H1 (cell line): ENCODE results near the gene CTIF. TPM values are rescaled to one million over a fixed set of nuclear protein-coding genes. Genes with fewer than 3 reads are reported as not detected.

Experiments
- CREB1 ChIP-seq: IDR thresholded peaks from 2 replicates; pipeline ENCODE4 v1.6.1; 2012; ENCODE audit warnings: inconsistent platforms
- FOSL1 ChIP-seq: IDR thresholded peaks from 2 replicates; pipeline ENCODE4 v1.6.1; 2011; ENCODE audit warnings: mild to moderate bottlenecking, low read depth, low read length, moderate library complexity; ENCODE audit not compliant: insufficient read depth
- GTF2F1 ChIP-seq: IDR thresholded peaks from 2 replicates; pipeline ENCODE4 v1.6.1; 2012; ENCODE audit warnings: low read depth, low read length, improper control_type of control experiment, borderline replicate concordance
- HDAC6 ChIP-seq: IDR thresholded peaks from one replicate; pipeline ENCODE4 v1.7.1; 2012; ENCODE audit warnings: low read depth, mild to moderate bottlenecking, inconsistent platforms, low read length, moderate library complexity
- RXRA ChIP-seq: IDR thresholded peaks from 2 replicates; pipeline ENCODE4 v1.6.1; 2011; ENCODE audit warnings: low read depth, mild to moderate bottlenecking, low read length, moderate library complexity; ENCODE audit not compliant: insufficient read depth
- SAP30 ChIP-seq: fragments of 300-600 bp; sonication (generic); IDR thresholded peaks from 2 replicates; pipeline ENCODE4 v1.7.1; 2012; ENCODE audit warnings: low read length, moderate library complexity, mild to moderate bottlenecking, inconsistent platforms; ENCODE audit not compliant: insufficient read depth, insufficient replicate concordance
- SUZ12 ChIP-seq: fragments of 200-600 bp; sonication (generic); IDR thresholded peaks from 2 replicates; pipeline ENCODE4 v1.6.1; 2012; ENCODE audit warnings: mild to moderate bottlenecking, inconsistent platforms, low read length, moderate library complexity, mixed read lengths
- YY1 ChIP-seq: IDR thresholded peaks from 2 replicates; pipeline ENCODE4 v1.6.1; 2011; ENCODE audit warnings: low read depth, mild to moderate bottlenecking, low read length
- polyA plus RNA-seq, 7 experiments: library from polyadenylated mRNA; depleted of rRNA in 3 of 7; stranded (reverse) in 5 of 7; unstranded in 2 of 7; fragments of >200 nt in 5 of 7; fragments of 200-250 nt in 2 of 7; gene quantifications; 1 replicate in 5 of 7; 2 replicates in 1 of 7; 4 replicates in 1 of 7; pipeline versions ENCODE4 v1.2.1 to v1.2.3, GENCODE V29; 2011 to 2013; ENCODE audit warnings: missing spikeins in 2 of 7, mixed read lengths in 2 of 7
- total RNA-seq: library from RNA; stranded (reverse); fragmentation: NEBNext Ultra II Directional; extraction: Animal tissue kit (Norgen Biotek cat#: 25700); gene quantifications from 2 replicates; pipeline ENCODE4 v1.2.1, GENCODE V29; 2021
- TF ChIP-seq, protein P1 (sequence below): fragments of 300-600 bp; sonication (generic); IDR thresholded peaks from 2 replicates; pipeline ENCODE4 v1.7.1; 2012; ENCODE audit warnings: low read length, moderate library complexity, mild to moderate bottlenecking, inconsistent platforms; ENCODE audit not compliant: insufficient replicate concordance

CTIF gene
- total and polyA plus RNA-seq, 2 of the 8 experiments (the other 6 are each of a cell fraction or from before 2014, with no cell fraction given) = 9.0 to 17.8 TPM

DNA sequence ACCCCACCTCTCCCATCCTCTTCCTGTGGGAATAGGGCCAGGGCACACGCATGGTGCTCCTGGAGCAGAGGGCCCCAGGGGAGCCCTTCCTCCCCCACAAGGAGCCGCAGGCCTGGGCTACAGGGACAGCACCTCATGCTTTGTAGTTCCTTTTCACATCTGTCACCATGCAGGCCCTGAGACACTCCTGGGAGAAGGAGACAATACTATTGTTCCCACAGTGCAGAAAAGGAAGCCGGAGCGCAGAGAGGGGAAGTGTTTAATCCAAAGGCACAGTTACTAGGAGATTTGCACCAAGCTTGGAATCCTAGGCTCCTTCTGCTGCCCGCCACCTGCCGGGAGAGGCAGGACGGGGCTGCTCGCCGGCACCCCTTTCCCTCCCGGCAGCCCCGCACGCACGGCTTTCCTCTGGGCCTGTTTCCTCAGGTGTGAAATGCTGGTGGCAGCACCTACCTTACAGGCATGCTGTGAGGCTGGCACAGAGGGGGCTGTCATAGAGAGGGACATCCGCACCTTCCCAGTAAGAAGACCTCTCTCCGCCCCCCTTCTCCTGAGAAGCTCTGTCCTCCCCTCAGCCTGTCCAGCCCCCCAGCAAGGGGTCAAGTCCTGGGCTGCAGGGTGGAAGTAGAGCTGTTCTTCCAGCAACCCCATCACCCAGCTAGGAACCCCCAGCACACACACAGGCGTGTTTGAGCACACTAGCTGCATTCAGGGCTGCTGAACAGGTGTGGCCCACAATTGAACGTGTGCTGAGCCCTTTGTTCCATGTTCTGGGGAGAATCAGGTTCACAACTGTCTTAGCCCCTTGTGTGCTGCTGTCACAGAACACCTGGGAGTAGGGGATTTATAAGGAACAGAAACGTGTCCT, 349.3 kb downstream of the CTIF start (continued):
- TF ChIP-seq, protein P1, sequence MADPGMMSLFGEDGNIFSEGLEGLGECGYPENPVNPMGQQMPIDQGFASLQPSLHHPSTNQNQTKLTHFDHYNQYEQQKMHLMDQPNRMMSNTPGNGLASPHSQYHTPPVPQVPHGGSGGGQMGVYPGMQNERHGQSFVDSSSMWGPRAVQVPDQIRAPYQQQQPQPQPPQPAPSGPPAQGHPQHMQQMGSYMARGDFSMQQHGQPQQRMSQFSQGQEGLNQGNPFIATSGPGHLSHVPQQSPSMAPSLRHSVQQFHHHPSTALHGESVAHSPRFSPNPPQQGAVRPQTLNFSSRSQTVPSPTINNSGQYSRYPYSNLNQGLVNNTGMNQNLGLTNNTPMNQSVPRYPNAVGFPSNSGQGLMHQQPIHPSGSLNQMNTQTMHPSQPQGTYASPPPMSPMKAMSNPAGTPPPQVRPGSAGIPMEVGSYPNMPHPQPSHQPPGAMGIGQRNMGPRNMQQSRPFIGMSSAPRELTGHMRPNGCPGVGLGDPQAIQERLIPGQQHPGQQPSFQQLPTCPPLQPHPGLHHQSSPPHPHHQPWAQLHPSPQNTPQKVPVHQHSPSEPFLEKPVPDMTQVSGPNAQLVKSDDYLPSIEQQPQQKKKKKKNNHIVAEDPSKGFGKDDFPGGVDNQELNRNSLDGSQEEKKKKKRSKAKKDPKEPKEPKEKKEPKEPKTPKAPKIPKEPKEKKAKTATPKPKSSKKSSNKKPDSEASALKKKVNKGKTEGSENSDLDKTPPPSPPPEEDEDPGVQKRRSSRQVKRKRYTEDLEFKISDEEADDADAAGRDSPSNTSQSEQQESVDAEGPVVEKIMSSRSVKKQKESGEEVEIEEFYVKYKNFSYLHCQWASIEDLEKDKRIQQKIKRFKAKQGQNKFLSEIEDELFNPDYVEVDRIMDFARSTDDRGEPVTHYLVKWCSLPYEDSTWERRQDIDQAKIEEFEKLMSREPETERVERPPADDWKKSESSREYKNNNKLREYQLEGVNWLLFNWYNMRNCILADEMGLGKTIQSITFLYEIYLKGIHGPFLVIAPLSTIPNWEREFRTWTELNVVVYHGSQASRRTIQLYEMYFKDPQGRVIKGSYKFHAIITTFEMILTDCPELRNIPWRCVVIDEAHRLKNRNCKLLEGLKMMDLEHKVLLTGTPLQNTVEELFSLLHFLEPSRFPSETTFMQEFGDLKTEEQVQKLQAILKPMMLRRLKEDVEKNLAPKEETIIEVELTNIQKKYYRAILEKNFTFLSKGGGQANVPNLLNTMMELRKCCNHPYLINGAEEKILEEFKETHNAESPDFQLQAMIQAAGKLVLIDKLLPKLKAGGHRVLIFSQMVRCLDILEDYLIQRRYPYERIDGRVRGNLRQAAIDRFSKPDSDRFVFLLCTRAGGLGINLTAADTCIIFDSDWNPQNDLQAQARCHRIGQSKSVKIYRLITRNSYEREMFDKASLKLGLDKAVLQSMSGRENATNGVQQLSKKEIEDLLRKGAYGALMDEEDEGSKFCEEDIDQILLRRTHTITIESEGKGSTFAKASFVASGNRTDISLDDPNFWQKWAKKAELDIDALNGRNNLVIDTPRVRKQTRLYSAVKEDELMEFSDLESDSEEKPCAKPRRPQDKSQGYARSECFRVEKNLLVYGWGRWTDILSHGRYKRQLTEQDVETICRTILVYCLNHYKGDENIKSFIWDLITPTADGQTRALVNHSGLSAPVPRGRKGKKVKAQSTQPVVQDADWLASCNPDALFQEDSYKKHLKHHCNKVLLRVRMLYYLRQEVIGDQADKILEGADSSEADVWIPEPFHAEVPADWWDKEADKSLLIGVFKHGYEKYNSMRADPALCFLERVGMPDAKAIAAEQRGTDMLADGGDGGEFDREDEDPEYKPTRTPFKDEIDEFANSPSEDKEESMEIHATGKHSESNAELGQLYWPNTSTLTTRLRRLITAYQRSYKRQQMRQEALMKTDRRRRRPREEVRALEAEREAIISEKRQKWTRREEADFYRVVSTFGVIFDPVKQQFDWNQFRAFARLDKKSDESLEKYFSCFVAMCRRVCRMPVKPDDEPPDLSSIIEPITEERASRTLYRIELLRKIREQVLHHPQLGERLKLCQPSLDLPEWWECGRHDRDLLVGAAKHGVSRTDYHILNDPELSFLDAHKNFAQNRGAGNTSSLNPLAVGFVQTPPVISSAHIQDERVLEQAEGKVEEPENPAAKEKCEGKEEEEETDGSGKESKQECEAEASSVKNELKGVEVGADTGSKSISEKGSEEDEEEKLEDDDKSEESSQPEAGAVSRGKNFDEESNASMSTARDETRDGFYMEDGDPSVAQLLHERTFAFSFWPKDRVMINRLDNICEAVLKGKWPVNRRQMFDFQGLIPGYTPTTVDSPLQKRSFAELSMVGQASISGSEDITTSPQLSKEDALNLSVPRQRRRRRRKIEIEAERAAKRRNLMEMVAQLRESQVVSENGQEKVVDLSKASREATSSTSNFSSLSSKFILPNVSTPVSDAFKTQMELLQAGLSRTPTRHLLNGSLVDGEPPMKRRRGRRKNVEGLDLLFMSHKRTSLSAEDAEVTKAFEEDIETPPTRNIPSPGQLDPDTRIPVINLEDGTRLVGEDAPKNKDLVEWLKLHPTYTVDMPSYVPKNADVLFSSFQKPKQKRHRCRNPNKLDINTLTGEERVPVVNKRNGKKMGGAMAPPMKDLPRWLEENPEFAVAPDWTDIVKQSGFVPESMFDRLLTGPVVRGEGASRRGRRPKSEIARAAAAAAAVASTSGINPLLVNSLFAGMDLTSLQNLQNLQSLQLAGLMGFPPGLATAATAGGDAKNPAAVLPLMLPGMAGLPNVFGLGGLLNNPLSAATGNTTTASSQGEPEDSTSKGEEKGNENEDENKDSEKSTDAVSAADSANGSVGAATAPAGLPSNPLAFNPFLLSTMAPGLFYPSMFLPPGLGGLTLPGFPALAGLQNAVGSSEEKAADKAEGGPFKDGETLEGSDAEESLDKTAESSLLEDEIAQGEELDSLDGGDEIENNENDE = no peak
- no peak for TF ChIP-seq HDAC6
- TF ChIP-seq CREB1 = no peak
- TF ChIP-seq YY1 = no peak
- no peak for TF ChIP-seq GTF2F1
- TF ChIP-seq FOSL1 = no peak
- TF ChIP-seq SUZ12 = no peak
- TF ChIP-seq SAP30 = no peak
- TF ChIP-seq RXRA = no peak
